Activated T-cell treated with anti-CD3 and anti-CD28 coated beads for 4 hours (primary cell): ENCODE data around the gene INPP5A.
A peak's percentile ranks its signal among the peaks of the same experiment; 100 is the strongest.

Experiments
- DNase-seq: peaks from one replicate; pipeline ENCODE4 v3.0.0-alpha.2; 2020

The INPP5A gene

GRCh38 chr10:132536877-132537683 lies 507 bp upstream of the INPP5A start:
- DNase-seq, result peak; percentile 100

DNA sequence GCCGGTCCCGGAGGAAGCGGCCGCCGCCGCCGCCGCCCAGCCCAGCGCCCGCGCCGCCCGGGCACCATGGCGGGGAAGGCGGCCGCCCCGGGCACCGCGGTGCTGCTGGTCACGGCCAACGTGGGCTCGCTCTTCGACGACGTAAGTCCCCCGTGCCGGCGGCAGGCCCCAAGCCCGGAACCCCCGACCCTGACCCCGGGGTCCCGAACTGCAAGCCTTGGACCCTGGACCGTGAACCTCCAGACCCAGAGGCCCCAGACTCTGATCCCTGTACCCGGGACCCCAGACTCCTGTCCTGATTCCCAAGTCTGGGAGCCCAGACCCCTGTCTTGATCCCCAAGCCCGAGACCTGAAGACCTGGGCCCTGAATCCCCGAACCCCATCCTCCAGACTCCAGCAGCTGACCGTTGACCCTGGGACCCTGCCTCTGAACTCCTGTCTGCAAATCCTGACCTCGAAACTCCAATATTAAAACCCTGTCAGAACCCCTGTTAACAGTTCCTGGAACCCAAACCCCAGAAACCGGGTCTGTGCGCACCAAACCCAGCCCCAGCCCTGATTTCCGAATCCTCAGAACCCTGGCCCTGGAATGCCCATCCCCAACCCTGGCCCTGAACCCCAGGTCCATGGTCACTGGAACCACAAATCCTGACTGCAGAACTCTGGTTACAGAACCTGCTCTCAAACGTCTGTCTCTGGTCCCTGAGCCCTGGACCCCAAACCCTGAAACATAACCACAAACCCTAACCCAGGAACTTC lies 623 bp downstream of the INPP5A start:
- no peak for DNase-seq

DNA sequence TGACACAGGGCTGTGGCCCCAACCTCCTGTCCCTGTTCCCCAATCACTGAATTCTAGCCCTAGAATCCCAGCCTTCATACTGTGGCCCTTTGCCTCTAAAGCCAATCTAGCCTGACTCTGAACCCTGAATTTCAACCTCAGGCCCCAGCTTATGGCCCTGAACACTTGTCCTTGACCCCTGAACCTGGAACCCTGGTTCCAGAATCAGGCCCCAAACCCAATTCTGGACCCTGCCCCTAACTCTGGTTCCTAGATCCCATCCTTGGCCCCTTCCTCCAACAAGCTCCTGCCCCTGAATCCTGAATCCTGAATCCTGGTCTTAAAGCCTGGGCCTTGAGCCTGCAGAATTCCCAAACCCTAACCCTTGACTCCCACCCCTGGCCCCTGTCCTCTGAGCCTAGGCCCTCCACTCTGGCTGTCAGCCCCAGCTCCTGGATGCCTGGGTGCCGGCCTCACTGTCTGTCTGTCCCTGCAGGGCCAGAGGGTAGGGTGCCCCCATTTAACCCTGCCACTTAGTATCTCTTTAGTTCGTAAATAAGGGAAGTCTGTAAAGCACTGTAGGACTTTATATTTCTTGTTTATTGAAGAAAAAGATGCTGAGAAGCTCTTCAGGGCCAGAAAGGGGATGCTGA lies 1.3 kb downstream of the INPP5A start:
- DNase-seq, result no peak

DNA sequence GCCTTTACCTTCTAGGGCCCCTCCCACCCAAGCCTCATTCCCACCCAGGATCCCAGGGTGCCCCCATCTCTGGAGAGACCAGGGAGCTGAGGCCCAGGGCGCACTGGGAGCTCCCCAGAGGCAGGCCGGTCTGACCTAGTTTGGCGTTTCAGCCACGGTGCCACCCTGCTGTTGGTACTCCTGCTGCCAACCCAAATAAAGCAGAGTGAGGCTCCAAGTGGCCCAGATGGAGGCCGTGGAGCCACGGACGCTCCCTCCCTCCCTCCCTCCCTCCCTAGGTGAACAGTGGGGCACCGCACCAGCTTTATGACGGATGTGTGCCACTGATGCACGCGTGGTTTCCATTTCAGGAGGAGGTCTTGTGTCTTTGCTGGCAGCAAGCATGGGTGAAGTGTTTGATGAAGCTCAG lies 1.8 kb downstream of the INPP5A start:
- DNase-seq, result no peak

DNA sequence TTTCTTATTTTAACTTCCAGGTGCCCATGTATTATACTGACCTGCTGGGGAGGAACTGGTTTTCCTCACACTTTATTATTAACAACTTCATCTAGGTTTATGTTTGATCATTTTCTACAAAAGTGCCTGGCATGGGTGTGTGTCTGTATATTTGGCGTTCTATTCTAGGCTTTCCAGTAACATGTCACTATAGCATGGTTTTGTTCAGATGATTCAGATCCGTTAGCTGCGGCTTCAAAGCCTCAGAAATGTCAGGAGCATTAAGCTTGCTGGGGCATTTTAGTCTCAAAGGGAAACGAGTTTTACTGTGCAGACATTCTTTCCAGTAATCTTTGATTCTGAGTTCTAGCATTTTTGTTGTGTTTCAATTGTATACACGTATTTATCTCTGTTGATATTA lies 2.3 kb downstream of the INPP5A start:
- no peak for DNase-seq

DNA sequence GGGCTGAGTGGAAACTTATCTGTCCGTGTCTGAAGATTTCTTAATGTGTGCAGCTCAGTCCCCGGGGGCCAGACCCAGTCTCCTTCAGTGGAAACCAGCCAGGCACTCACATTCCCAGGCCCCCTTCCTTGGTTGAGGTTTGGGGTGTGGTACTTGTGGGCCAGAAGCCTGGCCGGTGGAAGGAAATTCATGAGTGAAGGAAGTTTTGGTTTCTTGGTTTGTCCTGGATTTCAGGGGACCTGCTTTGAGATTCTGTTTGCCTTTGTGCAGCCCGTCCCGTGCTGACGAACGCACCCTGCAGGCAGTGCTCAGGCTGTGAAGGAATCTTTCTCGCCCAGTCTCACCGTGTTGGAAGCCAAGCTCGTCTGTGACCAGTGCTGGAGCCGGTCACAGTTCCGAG lies 2.9 kb downstream of the INPP5A start:
- no peak for DNase-seq

DNA sequence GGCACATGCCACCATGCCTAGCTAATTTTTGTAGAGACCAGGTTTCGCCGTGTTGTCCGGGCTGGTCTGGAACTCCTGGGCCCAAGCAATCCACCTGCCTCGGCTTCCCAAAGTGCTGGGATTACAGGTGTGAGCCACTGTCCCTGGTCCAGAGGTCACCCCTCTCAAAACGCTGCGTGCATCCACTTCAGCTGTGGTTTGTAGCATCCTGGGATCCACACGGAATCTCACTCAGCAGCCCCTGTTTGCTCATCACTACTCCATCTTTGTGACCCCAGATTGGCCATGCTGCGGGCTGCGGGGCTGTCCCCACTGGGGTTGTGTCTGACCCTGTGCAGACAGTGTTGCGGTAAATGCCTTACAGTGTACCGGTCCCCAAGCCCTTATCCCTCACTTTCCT lies 3.5 kb downstream of the INPP5A start:
- DNase-seq, result no peak

DNA sequence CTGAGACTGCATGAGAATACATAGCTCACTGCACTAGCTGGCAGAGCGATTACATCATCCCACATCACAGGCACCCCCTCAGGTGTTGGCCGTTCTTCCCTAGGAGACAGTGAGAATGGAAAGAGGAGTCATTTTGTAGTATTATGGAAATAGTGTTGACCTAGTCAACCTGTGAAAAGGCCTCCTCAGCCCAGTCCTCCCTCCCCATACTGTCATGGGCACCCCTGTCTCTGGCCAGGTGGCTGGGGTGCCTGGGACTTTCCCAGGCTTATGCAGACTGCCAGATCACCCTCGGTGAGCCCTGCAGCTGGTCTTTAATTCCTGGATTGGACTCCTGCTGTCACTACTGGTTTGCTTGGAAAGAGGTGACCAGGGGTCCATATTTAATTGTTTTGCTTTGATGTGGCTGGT lies 4.0 kb downstream of the INPP5A start:
- DNase-seq, result no peak

GRCh38 chr10:132542086-132542775 lies 4.6 kb downstream of the INPP5A start:
- DNase-seq, result no peak

DNA sequence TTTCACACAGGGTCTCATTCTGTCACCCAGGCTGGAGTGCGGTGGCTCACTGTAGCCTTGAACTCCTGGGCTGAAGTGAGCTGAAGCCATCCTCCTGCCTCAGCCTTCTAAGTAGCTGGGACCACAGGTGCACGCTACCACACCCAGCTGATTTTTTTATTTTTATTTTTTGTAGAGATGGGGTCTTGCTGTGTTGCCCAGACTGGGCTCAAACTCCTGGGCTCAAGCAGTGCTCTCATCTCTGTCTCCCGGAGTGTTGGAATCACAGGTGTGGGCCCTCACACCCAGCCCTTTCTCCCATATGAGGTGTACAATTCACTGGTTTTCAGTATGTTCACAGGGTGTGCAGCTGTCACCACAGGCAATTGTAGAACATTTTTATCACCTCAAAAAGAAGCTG lies 5.2 kb downstream of the INPP5A start:
- DNase-seq, result no peak

DNA sequence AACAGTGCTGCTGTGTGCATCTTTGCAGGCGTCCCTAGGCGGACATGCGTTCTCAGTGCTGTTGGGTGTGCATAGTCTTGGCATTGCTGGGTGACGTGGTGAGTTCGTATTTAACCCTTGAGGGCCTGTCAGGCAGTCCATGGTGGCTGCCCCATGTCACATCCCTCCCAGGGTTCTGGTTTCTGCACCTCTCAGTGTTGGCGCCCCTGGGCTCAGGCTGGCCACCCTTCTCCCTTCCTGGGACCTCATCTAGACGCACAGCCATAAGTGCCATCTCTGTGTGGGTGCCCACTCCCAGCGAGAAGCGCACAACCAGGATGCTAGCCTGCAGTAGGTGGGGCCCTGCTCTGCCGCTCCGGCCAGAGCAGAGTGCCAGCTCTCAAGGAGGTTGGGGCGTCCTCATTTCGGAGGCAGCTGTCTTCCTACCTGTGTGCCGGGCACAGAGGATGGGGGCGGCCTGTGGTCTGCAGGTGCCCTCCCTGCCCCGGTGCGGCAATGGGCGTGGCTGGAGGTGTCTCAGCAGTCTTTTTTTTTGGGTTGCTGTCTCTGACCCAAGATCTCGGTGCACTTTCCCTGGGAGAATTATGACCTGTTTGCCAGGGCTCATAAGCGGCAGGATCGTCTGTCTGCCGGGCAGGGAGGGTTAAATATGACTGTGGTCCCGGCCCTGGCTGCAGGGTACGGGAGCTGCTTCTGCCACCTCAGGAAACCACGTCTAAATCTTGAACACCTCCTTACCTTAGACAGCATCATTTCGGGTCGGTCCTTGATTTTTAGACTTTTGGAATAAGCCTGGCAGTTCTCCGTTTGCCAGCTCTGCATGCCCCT lies 6.5 kb downstream of the INPP5A start:
- no peak for DNase-seq

DNA sequence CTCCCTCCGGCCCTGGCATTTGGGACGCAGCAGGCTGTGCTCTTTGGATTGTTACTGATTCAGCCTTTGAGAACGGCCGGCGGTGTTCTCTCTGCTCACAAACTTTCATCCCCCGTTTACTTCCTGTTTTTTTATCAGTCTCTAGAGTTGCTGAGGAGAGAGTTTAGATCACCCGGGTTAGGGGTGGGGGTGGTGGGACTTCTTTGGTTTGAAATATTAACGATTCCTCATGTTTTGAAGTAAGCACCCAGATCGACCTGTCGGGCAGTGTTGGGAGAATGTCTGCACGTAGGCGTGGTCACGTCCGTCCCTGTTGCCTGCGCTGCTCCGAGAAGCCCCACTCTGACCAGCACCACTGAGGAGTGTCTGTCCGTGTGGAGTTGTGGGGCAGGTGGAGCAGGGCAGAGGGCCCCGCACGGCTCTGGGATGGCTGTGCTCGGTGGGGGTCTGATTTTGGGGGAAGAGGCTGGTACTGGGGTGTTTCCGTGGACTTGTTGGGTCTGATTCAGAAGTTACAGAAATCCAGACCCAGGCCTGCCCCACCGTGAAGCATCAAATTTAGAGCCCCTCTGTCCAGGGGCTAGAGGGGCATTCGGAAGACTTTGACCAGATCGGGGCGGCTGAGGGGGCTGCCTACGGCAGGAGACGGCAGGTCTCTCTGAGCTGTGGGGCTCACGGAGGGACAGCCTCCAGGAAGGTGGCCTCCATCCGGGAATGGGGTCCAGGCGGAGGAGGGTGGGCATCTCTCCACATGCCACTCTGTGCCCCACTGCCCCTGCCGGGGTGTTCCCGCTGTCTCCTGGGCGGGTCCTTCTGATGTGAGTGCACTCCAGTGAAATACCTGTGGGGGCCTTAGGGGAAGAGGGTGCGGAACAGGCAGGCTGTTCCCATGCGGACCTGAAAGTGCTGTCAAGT lies 7.4 kb downstream of the INPP5A start:
- no peak for DNase-seq

DNA sequence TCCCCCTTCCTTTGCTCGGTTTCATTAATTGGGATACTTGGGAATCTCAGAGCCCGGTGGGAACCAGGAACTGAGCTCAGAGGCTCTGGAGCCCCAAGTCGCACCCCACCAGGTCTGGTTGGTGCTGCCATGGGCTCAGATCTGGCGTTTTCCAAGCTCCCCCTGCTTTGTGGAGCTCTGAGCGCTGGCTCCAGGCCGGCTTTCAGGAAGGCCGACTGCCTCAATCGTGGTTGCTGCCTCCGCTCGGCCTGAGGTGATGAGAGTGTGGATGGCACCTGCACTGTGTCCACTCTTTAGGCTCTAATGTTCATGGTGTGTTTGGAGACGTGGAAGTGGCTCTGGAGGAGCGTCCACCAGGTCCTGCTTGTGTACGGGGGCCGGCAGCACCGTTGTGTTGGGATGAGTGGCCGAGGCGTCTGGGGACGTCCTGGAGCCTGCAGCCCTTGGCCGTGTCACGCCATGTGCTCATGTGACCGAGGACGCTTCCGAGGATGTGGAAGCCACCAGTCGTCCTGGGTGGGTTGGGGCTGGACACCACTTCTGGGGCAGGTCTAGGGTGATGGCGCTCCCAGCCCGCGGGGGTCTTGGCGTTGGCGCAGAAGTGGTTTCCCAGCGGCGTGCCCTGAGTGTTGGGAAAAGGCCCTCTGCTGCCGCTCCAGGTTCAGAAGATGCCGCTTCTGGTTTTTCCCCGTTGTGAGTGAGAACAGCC lies 8.2 kb downstream of the INPP5A start:
- DNase-seq, result no peak

DNA sequence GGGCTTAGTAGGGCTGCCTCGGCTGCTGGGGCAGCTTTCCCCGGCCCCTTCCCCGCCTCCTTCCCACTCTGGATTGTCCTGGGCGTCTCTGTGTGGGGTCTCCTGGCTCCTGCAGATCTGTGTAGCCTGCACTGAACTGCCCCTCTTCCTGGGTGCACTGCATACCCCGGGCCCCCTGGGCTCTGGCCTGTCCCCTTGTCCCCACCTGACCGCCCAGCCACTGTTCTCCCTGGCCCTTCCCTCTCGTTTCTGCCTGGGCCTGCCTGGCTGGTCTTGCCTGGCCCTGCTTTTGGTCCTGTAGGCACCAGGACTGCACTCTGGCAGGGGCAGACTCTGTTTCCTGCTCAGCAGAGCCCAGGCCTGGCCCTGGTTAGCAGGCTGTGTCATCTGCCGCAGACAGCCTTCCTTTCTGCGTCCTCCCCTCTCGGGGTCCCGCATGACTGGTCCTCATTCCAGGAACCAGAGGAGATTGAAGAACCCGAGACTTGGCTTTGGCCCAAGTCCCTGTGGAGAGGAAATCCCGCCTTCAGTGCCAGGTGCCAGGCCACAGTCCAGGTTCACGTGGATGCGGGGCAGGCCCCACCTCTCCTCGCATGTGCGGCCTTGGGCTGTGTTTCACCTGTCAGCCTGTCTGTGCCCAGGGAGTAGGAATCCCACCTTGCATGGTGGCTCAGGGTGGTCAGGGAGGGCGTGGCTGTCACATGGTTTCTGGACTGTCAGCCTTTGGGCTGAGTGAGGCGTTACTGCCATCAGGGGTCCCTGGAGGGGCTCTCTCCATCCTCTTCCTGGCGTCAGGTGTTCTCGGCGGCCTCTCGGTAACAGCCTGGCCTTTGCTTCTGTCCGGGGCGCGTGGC lies 9.2 kb downstream of the INPP5A start:
- no peak for DNase-seq

DNA sequence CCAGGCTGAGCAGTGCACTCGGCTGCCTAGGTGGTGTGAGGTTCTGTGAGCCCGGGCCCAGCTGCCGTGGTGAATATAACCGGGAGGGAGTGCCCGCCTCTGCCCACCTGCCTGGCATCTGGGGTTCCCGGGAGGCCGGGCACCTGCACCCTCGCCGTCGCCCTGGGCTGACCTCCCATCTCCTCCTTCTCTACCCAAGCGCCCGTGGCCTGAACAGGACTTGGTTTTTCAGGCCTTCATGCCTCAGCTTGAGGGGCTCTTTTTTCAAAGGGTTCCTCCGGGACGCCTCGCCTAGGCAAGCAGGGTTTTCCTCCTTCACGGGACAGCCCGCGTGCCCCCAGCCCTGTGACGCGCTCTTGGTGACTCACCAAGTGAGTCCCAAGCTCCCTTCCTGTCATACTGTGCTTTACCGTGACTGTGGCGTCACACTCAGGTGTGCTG lies 9.9 kb downstream of the INPP5A start:
- no peak for DNase-seq

- DNase-seq, result no peak
Measured at GRCh38 chr10:132548106-132548823, 10.7 kb downstream of the INPP5A start.

DNA sequence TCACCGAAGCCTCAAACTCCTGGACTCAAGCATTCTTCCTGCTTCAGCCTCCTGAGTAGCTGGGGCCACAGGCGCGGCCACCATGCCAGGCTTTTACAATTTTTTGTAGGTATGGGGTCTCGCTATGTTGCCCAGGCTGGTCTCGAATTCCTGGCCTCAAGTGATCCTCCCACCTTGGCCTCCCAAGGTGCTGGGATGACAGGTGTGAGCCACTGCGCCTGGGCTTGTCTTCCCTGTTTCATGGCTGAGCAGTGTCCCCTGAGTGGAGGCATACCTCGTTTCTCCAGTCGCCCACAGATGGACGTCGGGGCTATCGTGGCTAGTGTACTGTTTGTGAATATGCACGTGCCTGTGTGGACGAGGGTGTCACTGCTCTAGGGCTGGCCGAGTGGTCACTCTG lies 11.3 kb downstream of the INPP5A start:
- no peak for DNase-seq

DNA sequence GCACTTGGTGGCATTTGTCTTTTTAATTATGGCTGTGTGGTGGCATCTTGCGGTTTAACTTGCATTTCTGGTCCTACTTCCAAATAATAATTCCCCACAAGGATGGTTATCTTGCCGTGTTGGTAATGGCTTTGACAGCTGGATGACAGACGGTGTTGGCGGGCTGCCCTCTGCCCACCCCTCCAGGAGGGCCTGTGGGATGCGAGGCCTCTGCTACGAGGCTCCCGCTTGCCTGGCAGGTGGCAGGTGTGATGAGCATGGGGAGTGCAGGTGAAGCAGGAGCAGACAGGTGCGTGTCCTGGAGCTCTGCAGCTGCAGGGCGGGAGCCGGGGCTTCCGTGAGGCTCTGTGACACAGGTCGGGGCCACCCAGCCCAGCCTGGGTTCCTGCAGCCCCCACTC lies 11.8 kb downstream of the INPP5A start:
- DNase-seq, result no peak
